ENCODE results near the gene ABCB9.

DNA sequence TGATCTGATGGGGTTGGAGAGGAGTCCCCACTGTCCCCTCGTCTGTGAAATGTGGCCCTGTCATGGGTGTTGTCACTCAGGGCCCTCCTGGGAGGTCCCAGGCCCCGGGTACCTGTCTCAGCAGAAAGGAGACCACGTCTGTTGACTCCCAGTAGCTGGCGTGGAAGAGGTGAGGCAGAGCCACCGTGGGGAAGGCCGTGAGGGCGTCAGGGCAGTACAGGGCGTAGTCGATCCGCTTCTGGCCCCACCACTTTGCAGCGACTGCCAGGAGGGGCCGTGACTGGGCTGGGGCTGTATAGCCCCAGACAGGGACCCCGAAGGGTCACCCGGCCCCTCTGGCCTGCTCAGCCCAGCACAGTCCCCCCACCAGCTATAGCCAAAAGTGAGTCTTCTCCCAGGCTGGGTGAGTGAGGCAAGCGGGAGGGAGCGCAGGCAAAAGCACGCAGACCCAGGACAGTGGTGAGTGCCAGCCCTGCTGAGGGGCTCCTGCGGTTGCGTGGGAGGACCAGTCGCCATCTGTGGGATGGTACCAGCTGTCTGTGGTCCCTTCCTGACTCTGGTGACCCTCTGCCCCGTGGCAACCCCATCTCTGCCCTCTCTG, 22.4 kb upstream of the ABCB9 start:
- TF ChIP-seq, protein P1, sequence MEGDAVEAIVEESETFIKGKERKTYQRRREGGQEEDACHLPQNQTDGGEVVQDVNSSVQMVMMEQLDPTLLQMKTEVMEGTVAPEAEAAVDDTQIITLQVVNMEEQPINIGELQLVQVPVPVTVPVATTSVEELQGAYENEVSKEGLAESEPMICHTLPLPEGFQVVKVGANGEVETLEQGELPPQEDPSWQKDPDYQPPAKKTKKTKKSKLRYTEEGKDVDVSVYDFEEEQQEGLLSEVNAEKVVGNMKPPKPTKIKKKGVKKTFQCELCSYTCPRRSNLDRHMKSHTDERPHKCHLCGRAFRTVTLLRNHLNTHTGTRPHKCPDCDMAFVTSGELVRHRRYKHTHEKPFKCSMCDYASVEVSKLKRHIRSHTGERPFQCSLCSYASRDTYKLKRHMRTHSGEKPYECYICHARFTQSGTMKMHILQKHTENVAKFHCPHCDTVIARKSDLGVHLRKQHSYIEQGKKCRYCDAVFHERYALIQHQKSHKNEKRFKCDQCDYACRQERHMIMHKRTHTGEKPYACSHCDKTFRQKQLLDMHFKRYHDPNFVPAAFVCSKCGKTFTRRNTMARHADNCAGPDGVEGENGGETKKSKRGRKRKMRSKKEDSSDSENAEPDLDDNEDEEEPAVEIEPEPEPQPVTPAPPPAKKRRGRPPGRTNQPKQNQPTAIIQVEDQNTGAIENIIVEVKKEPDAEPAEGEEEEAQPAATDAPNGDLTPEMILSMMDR (IDR thresholded peaks at IDR 0.05), result no peak
- no peak for TF ChIP-seq SIN3A (IDR thresholded peaks at IDR 0.05; ENCODE audit: borderline replicate concordance, insufficient read depth, low read depth, low read length)
- no peak for TF ChIP-seq TCF7L2 (IDR thresholded peaks at IDR 0.05; ENCODE audit: low read depth, low read length)
- TF ChIP-seq, protein P2, sequence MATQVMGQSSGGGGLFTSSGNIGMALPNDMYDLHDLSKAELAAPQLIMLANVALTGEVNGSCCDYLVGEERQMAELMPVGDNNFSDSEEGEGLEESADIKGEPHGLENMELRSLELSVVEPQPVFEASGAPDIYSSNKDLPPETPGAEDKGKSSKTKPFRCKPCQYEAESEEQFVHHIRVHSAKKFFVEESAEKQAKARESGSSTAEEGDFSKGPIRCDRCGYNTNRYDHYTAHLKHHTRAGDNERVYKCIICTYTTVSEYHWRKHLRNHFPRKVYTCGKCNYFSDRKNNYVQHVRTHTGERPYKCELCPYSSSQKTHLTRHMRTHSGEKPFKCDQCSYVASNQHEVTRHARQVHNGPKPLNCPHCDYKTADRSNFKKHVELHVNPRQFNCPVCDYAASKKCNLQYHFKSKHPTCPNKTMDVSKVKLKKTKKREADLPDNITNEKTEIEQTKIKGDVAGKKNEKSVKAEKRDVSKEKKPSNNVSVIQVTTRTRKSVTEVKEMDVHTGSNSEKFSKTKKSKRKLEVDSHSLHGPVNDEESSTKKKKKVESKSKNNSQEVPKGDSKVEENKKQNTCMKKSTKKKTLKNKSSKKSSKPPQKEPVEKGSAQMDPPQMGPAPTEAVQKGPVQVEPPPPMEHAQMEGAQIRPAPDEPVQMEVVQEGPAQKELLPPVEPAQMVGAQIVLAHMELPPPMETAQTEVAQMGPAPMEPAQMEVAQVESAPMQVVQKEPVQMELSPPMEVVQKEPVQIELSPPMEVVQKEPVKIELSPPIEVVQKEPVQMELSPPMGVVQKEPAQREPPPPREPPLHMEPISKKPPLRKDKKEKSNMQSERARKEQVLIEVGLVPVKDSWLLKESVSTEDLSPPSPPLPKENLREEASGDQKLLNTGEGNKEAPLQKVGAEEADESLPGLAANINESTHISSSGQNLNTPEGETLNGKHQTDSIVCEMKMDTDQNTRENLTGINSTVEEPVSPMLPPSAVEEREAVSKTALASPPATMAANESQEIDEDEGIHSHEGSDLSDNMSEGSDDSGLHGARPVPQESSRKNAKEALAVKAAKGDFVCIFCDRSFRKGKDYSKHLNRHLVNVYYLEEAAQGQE (IDR thresholded peaks at IDR 0.05; ENCODE audit: insufficient read depth in 1 of 2, low read depth in 2 of 2, low read length in 1 of 2), result no peak
- TF ChIP-seq POLR2AphosphoS5 (IDR thresholded peaks at IDR 0.05; ENCODE audit: low read depth, low read length), result no peak
